BLaER1 (cell line): ENCODE results near the gene ZNF747.
A peak's percentile ranks its signal among the peaks of the same experiment; 100 is the strongest.
"Not testable (repeated sequence)": the region's sequence is repeated elsewhere in the genome, so short reads cannot be mapped to it uniquely, and the experiment has no call there.

Experiments used
- H3K27ac ChIP-seq: shearing (Covaris generic); formaldehyde crosslinking; 2 replicates; pipeline ENCODE4 v1.8.1; 2022
- H3K27me3 ChIP-seq: shearing (Covaris generic); formaldehyde crosslinking; 2 replicates; pipeline ENCODE4 v1.8.1; 2022
- H3K36me3 ChIP-seq: shearing (Covaris generic); formaldehyde crosslinking; 2 replicates; pipeline ENCODE4 v1.8.1; 2022
- H3K4me1 ChIP-seq: shearing (Covaris generic); formaldehyde crosslinking; 2 replicates; pipeline ENCODE4 v1.8.1; 2022
- H3K4me2 ChIP-seq: shearing (Covaris generic); formaldehyde crosslinking; 2 replicates; pipeline ENCODE4 v1.8.1; 2022
- H3K4me3 ChIP-seq: shearing (Covaris generic); formaldehyde crosslinking; 2 replicates; pipeline ENCODE4 v1.8.1; 2022
- H3K9ac ChIP-seq: shearing (Covaris generic); formaldehyde crosslinking; 2 replicates; pipeline ENCODE4 v1.8.1; 2022
- H3K9me3 ChIP-seq: shearing (Covaris generic); formaldehyde crosslinking; 2 replicates; pipeline ENCODE4 v1.8.1; 2022
- H4K20me1 ChIP-seq: shearing (Covaris generic); formaldehyde crosslinking; 2 replicates; pipeline ENCODE4 v1.8.1; 2022
- Cebpa-rat ChIP-seq: shearing (Covaris generic); IDR thresholded peaks from 2 replicates; pipeline ENCODE4 v1.8.1; 2022

The ZNF747 gene

GRCh38 chr16:30548416-30549253, 14.0 kb upstream of the ZNF747 start:
- Histone ChIP-seq H3K4me2 (no peak overlapping the region), H3K4me1 (peaks cover 6% of the 10 kb centered on the region), H3K36me3 (peaks cover 20% of the 10 kb centered on the region), H3K9ac (no peak overlapping the region), H3K9me3 (no peaks in the 10 kb centered on the region), H3K27ac (no peak overlapping the region), H4K20me1 (peaks cover 13% of the 10 kb centered on the region; the same call in 1 of the 2 replicates), H3K27me3 (no peaks in the 10 kb centered on the region), H3K4me3 (no peak overlapping the region)
- TF ChIP-seq Cebpa-rat: no peak

- H3K27me3 ChIP-seq: no peaks in the 10 kb centered on the region
- H3K9me3 ChIP-seq: no peaks in the 10 kb centered on the region
- H3K9ac ChIP-seq: no peak overlapping the region
- H3K4me3 ChIP-seq: no peak overlapping the region
- no peak for TF ChIP-seq Cebpa-rat
- no peak overlapping the region for H3K4me2 ChIP-seq
- no peaks in the 10 kb centered on the region for H3K4me1 ChIP-seq
- no peaks in the 10 kb centered on the region for H4K20me1 ChIP-seq
- peaks cover 6% of the 10 kb centered on the region; the same call in 1 of the 2 replicates for H3K36me3 ChIP-seq
- no peak overlapping the region for H3K27ac ChIP-seq
These were observed 11.5 kb upstream of the ZNF747 start for GRCh38 chr16:30546115-30546514.

- no peak overlapping the region for H3K27ac ChIP-seq
- no peaks in the 10 kb centered on the region for H3K9me3 ChIP-seq
- H3K27me3 ChIP-seq: no peaks in the 10 kb centered on the region
- peaks cover 4% of the 10 kb centered on the region; the same call in 1 of the 2 replicates for H3K36me3 ChIP-seq
- H4K20me1 ChIP-seq: no peaks in the 10 kb centered on the region
- H3K4me3 ChIP-seq: no peak overlapping the region
- H3K4me2 ChIP-seq: no peak overlapping the region
- no peak for TF ChIP-seq Cebpa-rat
- no peaks in the 10 kb centered on the region for H3K4me1 ChIP-seq
- no peak overlapping the region for H3K9ac ChIP-seq
These were observed 8.4 kb upstream of the ZNF747 start for GRCh38 chr16:30543067-30543466.

- H3K4me3 ChIP-seq: no peak overlapping the region
- H4K20me1 ChIP-seq: no peaks in the 10 kb centered on the region
- no peak overlapping the region for H3K27ac ChIP-seq
- no peak for TF ChIP-seq Cebpa-rat
- no peaks in the 10 kb centered on the region; the same call in 1 of the 2 replicates for H3K36me3 ChIP-seq
- no peak overlapping the region for H3K4me2 ChIP-seq
- no peaks in the 10 kb centered on the region for H3K27me3 ChIP-seq
- H3K9me3 ChIP-seq: no peaks in the 10 kb centered on the region
- no peak overlapping the region for H3K9ac ChIP-seq
- peaks cover 2% of the 10 kb centered on the region for H3K4me1 ChIP-seq
These were observed 7.1 kb upstream of the ZNF747 start for GRCh38 chr16:30541502-30542329.

DNA sequence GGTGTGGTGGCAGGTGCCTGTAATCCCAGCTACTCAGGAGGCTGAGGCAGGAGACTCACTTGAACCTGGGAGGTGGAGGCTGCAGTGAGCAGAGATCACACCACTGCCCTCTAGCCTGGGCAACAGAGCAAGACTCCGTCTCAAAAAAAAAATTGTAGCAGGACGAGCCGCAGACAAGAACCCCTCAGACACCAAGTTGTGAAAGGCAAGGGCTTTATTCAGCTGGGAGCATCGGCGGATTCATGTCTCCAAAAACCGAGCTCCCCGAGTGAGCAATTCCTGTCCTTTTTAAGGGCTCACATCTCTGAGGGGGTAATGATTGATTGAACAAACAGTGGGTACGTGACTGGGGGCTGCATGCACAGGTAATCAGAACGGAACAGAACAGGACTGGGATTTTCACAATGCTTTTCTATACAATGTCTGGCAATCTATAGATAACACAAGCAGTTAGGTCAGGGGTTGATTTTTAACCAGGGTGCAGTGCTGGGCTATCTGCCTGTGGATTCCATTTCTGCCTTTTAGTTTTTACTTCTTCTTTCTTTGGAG, 6.3 kb upstream of the ZNF747 start:
- H3K9ac ChIP-seq: not testable (repeated sequence)

GRCh38 chr16:30539986-30540526, 5.4 kb upstream of the ZNF747 start:
- H3K4me3 ChIP-seq, H3K27me3 ChIP-seq, H4K20me1 ChIP-seq, H3K36me3 ChIP-seq, H3K9ac ChIP-seq, H3K4me2 ChIP-seq, H3K27ac ChIP-seq, H3K9me3 ChIP-seq: not testable (repeated sequence)
- peaks cover 18% of the 10 kb centered on the region for H3K4me1 ChIP-seq

More for the DNA sequence above, 6.3 kb upstream of the ZNF747 start:
- not testable (repeated sequence) for H3K4me2 ChIP-seq, H3K27ac ChIP-seq, H3K9me3 ChIP-seq, H3K36me3 ChIP-seq, H3K27me3 ChIP-seq, H4K20me1 ChIP-seq, H3K4me3 ChIP-seq, H3K4me1 ChIP-seq

GRCh38 chr16:30539000-30539964, 4.6 kb upstream of the ZNF747 start:
- peaks cover 18% of the 10 kb centered on the region for H3K4me1 ChIP-seq
- no peak overlapping the region for H3K4me3 ChIP-seq
- no peak overlapping the region for H3K9ac ChIP-seq
- H3K9me3 ChIP-seq: no peaks in the 10 kb centered on the region
- TF ChIP-seq Cebpa-rat: no peak
- H3K27ac ChIP-seq: no peak overlapping the region
- H4K20me1 ChIP-seq: no peaks in the 10 kb centered on the region
- no peaks in the 10 kb centered on the region; the same call in 1 of the 2 replicates for H3K36me3 ChIP-seq
- no peaks in the 10 kb centered on the region for H3K27me3 ChIP-seq
- H3K4me2 ChIP-seq: no peak overlapping the region

DNA sequence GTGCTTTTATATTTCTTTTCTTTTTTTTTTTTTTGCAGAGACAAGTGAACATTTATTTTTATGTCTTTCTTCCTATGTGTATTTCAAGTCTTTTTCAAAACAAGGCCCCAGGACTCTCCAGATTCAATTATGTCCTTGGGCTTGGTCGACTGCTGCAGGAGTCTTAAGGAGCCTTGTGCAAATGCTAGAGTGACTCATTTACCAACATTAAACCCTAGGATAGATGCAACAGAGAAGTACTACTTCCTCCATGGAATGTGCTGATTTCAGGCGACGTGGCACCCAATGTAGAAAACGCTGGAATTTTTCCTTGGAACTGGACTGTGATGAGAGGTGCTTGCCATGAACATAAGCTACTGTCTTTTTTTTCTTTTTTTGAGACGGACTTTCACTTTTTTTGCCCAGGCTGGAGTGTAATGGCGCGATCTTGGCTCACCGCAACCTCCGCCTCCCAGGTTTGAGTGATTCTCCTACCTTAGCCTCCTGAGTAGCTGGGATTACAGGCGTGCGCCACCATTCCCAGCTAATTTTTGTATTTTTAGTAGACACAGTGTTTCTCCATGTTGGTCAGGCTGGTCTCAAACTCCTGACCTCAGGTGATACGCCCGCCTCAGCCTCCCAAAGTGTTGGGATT, 1.9 kb upstream of the ZNF747 start:
- Histone ChIP-seq H3K4me1 (peaks cover 28% of the 10 kb centered on the region), H3K4me3 (peak overlapping the region; percentile 84), H3K36me3 (peaks cover 17% of the 10 kb centered on the region), H3K9ac (peak overlapping the region; percentile 93), H3K4me2 (peak overlapping the region; percentile 91), H3K27ac (peak overlapping the region; percentile 97; the same call in 1 of the 2 replicates)
- not testable (repeated sequence) for H3K9me3 ChIP-seq, H4K20me1 ChIP-seq, H3K27me3 ChIP-seq
